Measurements from ENCODE around the gene PDLIM5.

PDLIM5 gene

GRCh38 chr4:94428884-94429283, 22.9 kb upstream of the PDLIM5 start:
- DNase-seq: no peak

DNA sequence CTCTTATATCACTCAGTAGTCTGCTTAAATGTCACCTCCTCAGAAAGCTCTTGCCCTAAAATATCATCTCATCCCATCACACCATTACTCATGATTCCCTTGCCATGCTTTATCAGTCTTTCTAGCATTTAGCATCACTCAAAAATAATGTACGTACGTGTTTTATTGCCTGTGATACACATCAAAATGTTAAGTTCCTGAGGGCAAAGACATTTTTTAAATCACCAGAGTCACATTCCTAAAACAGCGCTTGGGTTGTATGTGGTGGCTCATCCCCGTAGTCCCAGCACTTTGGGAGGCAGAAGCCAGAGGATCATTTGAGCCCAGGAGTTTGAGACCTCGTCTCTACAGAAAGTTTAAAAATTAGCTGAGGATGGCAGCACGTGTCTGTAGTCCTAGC, 21.3 kb upstream of the PDLIM5 start:
- DNase-seq: no peak

GRCh38 chr4:94431388-94431787, 20.4 kb upstream of the PDLIM5 start:
- DNase-seq: no peak

GRCh38 chr4:94434505-94434904, 17.2 kb upstream of the PDLIM5 start:
- no peak for DNase-seq

DNA sequence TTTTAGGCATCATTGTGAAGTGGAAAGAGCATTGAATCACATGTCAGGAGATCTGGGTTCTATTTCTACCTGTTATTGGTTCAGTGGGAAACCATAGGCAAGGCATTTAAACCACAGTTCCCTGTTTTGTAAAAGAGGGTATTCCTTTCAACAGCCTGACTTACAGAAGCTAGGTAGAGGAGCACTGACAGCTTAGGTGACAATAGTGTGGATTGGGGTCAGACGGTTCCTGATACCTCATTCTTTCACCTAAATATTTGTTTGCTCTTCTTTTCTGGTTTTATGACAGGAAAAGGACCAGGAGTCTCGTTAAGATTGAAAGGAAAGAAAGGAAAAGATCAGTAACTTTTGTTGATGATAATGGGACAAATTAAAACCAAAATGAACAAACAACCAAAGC, 15.9 kb upstream of the PDLIM5 start:
- no peak for DNase-seq

DNA sequence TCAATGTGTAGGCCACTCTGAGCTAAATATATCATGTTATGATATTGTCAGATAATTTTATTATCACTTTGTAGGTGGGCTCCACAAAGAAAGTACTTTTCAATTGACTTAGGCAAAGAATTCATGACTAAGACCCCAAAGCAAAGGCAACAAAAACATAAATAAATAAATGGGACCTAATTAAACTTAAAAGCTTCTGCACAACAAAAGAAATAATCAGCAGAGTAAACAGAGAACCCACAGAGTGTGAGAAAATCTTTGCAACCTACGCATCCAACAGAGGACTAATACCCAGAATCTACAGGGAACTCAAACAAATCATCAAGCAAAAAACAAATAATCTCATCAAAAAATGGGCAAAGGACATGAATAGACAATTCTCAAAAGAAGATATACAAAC, 15.2 kb upstream of the PDLIM5 start:
- no peak for DNase-seq

GRCh38 chr4:94439606-94440005, 12.1 kb upstream of the PDLIM5 start:
- DNase-seq: no peak

- no peak for DNase-seq
Measured at GRCh38 chr4:94441838-94442237, 9.9 kb upstream of the PDLIM5 start.

DNA sequence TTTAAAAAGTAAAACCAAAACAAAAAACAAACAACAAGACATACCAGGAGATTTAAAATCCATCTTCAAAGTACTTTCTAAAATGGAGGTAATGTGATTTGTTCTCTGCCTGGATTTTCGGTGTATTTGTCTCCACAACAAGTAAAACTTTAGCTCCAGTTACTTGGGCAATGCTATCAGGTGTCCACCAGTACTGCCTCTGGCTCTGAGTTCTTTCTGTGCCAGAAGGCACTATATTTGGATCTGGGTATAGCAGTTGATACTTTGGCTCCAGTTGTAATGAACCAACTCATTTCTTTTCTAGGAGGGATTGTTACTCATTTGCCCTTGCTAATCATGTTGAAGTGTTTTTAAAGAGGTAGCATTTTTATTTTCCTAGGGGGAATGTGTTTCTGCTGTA, 9.5 kb upstream of the PDLIM5 start:
- DNase-seq: no peak

DNA sequence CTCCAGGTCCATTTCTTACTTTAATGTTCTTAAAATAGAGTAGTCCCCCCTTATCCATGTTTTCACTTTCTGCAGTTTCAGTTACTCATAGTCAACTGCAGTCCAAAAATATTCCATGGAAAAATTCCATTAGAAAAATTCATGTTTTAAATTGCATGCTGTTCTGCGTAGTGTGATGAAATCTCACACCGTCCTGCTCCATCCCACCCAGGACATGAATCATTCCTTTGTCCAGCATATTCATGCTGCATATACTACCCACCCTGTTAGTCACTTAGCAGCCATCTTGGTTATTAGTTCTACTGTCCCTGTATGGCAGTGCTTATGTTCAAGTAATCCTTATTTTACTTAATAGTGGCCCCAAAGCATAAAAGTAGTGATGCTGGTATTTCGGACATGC, 5.4 kb upstream of the PDLIM5 start:
- DNase-seq: no peak

DNA sequence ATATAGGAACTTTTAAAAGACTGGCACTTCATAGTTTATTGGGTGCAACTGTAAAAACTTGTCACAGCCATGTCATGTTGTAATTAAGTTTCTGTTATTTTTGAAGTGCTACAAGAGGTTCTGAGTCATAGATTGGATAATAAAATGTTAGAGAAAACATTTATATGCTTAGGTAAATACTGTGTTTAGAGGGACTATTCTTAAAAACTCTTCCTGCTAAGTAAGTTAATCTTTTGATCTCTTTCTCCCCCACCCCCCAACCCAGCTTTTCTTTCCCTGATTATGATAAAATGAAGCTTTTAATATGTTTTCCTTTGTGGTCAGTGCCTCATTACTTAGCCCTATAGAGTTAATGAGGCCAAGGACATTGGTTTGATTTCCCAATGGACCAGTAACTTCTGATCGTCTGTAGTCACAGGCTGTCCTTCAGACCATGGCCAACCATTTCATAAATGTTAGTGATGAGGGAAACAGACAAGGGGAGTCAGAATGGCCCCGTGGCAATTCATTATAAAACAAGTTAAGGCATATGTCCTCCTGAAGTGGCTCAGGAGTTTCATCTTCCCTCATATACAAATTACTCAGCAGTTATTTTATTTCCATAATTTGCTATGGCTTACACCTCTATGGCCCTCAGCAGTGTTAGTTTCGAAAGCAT, 3.9 kb upstream of the PDLIM5 start:
- no peak for DNase-seq

DNA sequence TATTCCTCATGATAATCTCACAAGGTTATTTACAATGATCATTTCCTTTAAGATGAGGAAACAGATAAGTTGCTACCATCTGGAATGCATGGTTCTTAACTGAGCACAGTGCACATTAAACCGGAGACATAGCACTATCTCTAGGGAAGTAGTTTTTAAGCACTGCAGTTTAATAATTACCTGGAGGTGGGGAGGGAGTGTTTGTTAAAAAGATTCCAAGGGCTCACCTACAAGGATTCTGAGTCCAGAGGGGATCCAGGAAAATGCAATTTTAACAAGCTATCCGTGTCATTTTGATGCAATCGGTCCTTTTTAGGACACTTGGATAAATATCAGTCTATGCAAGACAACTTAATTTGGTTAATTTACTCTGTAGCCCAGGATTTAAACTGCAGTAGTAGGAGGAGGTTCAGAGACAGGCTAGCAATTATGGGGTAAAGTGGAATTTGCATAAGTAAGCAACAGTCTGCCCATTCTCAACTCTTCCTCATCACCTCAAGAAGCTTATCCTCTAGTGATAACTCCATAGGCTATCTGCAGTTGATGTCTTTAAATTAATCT, 2.8 kb upstream of the PDLIM5 start:
- DNase-seq: no peak

DNA sequence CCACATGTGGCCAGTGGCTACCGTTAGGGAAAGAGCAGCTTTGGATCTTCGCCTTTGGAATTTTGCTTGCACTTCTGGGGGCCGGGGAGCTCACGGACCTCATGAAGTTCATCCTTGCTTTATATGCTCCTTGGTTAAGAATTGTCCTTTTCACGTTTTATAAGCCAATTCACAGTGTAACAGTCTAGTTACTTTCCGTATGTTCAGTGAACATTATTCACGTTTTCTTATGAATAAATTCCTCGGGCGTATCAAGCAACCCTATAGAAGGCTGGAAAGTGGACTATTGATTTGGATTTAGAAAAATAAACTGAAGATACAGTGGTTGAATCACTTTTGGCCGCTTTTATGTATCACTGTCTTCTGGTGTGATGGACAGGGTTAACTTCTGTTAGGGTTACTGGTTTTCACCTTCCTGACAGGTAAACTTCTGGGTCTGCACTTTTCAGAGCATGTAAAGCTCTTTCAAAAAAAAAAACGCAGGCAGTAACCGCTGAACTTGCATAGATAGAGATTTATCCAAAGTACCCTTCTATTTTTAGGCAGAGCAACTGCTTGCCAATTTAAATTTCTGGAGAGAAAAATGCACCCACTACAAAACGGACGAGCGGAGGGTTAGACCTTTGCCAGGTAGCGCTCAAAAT, 569 bp upstream of the PDLIM5 start:
- DNase-seq: no peak

DNA sequence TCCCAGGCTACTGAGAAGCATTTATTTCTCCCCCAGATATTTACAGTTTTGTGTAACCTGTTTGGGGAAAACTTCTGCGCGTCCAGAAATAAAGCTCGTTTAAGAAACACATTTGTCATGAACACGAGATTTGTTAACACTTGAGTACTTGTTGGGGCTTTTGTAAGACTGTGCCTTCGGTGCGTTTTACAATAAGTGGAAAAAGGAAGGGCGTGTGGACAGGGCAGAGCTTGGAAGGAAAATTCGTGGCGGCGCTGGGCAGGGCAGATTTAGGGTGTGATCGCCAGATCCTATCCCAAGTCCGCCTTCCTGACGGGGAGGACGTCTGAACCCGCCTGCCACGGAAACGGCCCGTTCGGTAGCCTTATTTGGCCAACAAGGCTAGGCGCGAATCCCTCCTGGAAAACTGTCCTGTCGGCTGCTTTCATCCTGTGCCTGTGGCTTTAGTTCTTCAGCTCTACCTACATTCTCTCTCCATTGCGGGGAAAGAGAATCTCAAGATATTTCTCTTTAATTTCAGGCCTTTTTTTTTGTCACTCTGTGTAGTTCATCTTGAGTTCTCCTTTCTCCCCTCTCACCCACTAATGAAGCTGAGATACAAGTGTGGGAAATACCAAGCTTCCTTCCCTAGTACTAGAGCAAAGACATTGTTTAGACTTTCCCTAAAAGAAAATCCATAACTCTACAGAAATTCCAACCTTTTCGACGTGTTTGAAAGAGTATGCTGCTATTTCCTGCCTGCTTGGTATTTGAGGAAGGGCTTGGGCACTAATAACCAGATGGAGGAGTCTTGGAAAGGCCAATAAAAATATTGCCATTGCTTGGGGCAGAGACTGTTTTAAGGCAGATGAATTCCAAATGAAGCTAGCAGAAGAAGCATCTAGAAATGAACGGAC, 982 bp downstream of the PDLIM5 start:
- DNase-seq: no peak

DNA sequence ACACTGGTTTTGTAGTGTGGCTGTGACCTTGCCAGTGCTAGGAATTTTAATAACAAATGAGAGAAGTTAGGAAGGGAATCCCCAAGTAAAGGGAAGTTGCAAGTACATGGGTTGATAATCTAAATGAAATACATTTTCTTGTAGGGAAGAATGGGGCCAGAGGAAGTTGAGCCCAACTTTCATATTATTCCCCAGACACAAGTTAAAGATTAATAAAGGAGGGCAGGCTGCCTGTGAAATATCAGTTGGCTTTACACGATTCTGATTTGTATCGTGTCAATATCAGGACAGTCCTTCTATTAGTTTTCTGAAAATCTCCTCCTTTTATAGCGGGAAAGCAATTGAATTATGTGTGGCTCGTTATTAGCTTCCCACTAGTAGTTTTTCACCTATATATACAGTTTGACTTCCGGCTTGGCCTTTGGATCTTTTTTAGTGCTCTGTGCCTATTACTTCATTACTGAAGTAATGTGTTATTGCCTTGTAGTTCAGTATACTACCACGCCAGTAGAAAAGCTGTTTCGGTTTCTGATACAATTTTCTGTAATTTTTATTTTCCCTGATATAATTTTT, 1.7 kb downstream of the PDLIM5 start:
- no peak for DNase-seq

GRCh38 chr4:94454405-94454804, 2.7 kb downstream of the PDLIM5 start:
- no peak for DNase-seq

- DNase-seq: no peak
Measured at GRCh38 chr4:94455081-94455480, 3.3 kb downstream of the PDLIM5 start.

- DNase-seq: no peak
Measured at GRCh38 chr4:94457692-94458106, 6.0 kb downstream of the PDLIM5 start.

- no peak for DNase-seq
Measured at GRCh38 chr4:94458682-94459081, 6.9 kb downstream of the PDLIM5 start.

DNA sequence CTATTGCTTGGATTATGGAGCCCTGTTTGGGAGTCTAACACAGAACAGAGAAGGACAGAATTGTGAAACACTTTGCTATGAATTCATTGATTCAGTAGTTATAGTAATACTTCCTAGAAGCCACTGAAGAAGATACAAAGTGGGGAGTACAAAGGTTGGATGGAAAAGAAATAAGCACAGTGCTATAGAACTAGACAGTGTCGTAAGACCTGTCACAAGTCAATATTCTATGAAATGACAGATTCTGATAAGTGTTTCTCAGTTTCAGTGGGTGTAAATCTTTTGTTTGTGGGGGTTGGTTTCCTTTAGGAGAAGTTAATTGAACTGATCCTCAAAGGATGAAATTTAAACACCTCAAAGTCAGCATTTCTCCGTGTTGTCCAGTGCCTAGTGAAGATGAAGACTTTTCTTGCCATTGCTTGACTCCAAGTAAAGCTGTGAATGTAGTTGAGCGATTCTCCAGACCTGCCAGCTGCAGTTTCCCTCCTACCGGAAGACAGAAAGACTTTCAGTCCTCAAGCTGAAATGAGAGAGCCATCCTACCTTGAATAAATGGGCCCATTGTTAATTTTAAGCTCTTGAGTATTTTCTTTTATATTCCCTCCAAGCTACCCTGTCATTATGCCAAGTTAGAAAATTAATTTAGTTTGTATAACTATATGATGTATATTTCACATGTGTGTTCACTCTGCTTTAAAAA, 7.9 kb downstream of the PDLIM5 start:
- no peak for DNase-seq

DNA sequence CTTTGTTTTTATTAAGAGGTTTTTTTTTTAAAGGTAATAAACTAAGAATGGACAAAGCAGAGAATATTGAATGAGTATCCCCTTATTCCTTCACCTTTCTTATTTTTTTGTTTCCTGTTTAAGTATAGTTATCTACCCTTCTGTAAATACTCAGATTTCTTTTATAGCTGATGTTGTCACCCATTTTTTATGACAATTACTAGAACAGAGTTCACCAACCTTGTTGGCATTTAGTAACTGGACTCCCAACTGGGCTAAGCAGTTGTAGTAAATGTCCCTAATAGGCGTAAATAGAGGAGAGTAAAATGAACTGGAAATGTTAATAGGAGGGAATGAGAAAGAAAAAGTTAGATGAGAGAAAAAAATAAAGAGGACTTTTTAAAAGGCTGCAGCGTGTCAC, 9.8 kb downstream of the PDLIM5 start:
- DNase-seq: no peak

DNA sequence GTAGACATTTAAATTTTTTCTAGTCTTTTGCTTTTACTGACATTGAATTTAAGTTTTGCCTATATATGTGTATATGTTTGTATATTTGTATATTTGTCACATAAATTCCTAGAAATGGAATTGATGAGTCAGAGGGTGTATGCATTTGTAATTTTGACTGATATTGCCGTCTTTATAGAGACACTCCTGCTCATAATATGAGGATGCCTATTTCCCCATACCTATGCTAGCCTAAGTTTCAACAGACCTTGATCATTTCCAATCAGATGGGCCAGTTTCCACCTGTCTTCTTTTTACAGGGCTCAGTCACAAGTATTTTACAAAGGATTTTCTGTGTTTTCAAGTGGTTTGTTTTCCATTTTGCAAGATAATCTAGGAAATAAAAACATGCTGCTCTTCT, 10.8 kb downstream of the PDLIM5 start:
- no peak for DNase-seq

GRCh38 chr4:94463771-94464170, 12.0 kb downstream of the PDLIM5 start:
- no peak for DNase-seq

Measured in T-helper 1 cell (primary cell).